KG1 (cell line): ENCODE data around the gene ACSM6.
"Not testable (repeated sequence)": the region's sequence is repeated elsewhere in the genome, so short reads cannot be mapped to it uniquely, and the experiment has no call there.

ENCODE experiments used
- DNase-seq: peaks from one replicate; lab custom pipeline; 2025; lab: John Stamatoyannopoulos, UW

ACSM6 gene

GRCh38 chr10:95214793-95215192, 20.8 kb downstream of the ACSM6 start:
- no peak for DNase-seq

GRCh38 chr10:95217476-95217875, 23.4 kb downstream of the ACSM6 start:
- DNase-seq: no peak

- no peak for DNase-seq
These were observed 26.5 kb downstream of the ACSM6 start for GRCh38 chr10:95220539-95220938.

- DNase-seq: no peak
These were observed 27.1 kb downstream of the ACSM6 start for GRCh38 chr10:95221124-95221523.

GRCh38 chr10:95225136-95225535, 31.1 kb downstream of the ACSM6 start:
- no peak for DNase-seq

GRCh38 chr10:95228934-95229723, 35.1 kb downstream of the ACSM6 start:
- DNase-seq: not testable (repeated sequence)

- DNase-seq: no peak
These were observed 35.9 kb downstream of the ACSM6 start for GRCh38 chr10:95229724-95230627.

- DNase-seq: not testable (repeated sequence)
These were observed 36.9 kb downstream of the ACSM6 start for GRCh38 chr10:95230677-95231586.

- no peak for DNase-seq
These were observed 39.5 kb downstream of the ACSM6 start for GRCh38 chr10:95233377-95234034.

- no peak for DNase-seq
These were observed 40.9 kb downstream of the ACSM6 start for GRCh38 chr10:95234951-95235350.

- no peak for DNase-seq
These were observed 41.6 kb downstream of the ACSM6 start for GRCh38 chr10:95235676-95236067.

GRCh38 chr10:95236068-95236903, 42.2 kb downstream of the ACSM6 start:
- no peak for DNase-seq

GRCh38 chr10:95237376-95238170, 43.5 kb downstream of the ACSM6 start:
- DNase-seq: no peak

GRCh38 chr10:95240096-95240495, 46.1 kb downstream of the ACSM6 start:
- not testable (repeated sequence) for DNase-seq

- DNase-seq: no peak
These were observed 46.8 kb downstream of the ACSM6 start for GRCh38 chr10:95240811-95241210.

GRCh38 chr10:95241533-95241932, 47.5 kb downstream of the ACSM6 start:
- DNase-seq: no peak

- no peak for DNase-seq
These were observed 48.7 kb downstream of the ACSM6 start for GRCh38 chr10:95242581-95243317.

GRCh38 chr10:95243318-95243617, 49.2 kb downstream of the ACSM6 start:
- no peak for DNase-seq

GRCh38 chr10:95244152-95244551, 50.1 kb downstream of the ACSM6 start:
- DNase-seq: no peak
